H9 (cell line): ENCODE data around the gene HDAC7. TPM values are rescaled to one million over a fixed set of nuclear protein-coding genes. Genes with fewer than 3 reads are reported as not detected.

Source experiments
- DNase-seq: peaks from one replicate; pipeline ENCODE4 v3.0.0-alpha.2; 2017
- H2AFZ ChIP-seq: one replicate; pipeline ENCODE4 v1.6.1; 2013; ENCODE audit warnings: mild to moderate bottlenecking, low read length, control low read depth, moderate library complexity
- H2AK5ac ChIP-seq: 2 replicates; pipeline ENCODE4 v1.6.1; 2013; ENCODE audit warnings: low read length, control low read depth, mixed read lengths; ENCODE audit not compliant: insufficient read length
- H2BK120ac ChIP-seq: one replicate; pipeline ENCODE4 v1.6.1; 2013; ENCODE audit warnings: low read depth, mild to moderate bottlenecking, low read length, control low read depth, inconsistent platforms; ENCODE audit not compliant: poor library complexity, severe bottlenecking
- H2BK12ac ChIP-seq: 2 replicates; pipeline ENCODE4 v1.6.1; 2013; ENCODE audit warnings: low read length, control low read depth, mixed read lengths, low read depth; ENCODE audit not compliant: insufficient read length
- H2BK15ac ChIP-seq: 2 replicates; pipeline ENCODE4 v1.6.1; 2013; ENCODE audit warnings: low read depth, low read length, control low read depth
- H2BK20ac ChIP-seq: one replicate; pipeline ENCODE4 v1.6.1; 2013; ENCODE audit warnings: low read depth, mild to moderate bottlenecking, low read length, control low read depth, inconsistent platforms; ENCODE audit not compliant: poor library complexity, severe bottlenecking
- H2BK5ac ChIP-seq: 2 replicates; pipeline ENCODE4 v1.6.1; 2013; ENCODE audit warnings: low read length, control low read depth, mixed read lengths; ENCODE audit not compliant: insufficient read length
- H3K14ac ChIP-seq: 2 replicates; pipeline ENCODE4 v1.6.1; 2013; ENCODE audit warnings: low read length, control low read depth; ENCODE audit not compliant: insufficient read depth
- H3K18ac ChIP-seq: 2 replicates; pipeline ENCODE4 v1.6.1; 2013; ENCODE audit warnings: low read depth, mild to moderate bottlenecking, mixed read lengths, low read length, control low read depth; ENCODE audit not compliant: insufficient read length
- H3K23ac ChIP-seq: 2 replicates; pipeline ENCODE4 v1.6.1; 2013; ENCODE audit warnings: low read length, control low read depth, mixed read lengths, low read depth; ENCODE audit not compliant: insufficient read length
- H3K23me2 ChIP-seq: 2 replicates; pipeline ENCODE4 v1.6.1; 2013; ENCODE audit warnings: low read depth, mild to moderate bottlenecking, mixed read lengths, low read length, control low read depth; ENCODE audit not compliant: insufficient read length, poor library complexity, severe bottlenecking
- H3K27ac ChIP-seq: 2 replicates; pipeline ENCODE4 v1.5.1; 2013; ENCODE audit warnings: low read length, control low read depth, mixed read lengths, low read depth; ENCODE audit not compliant: insufficient read length
- H3K27me3 ChIP-seq: 2 replicates; pipeline ENCODE4 v1.6.1; 2013; ENCODE audit warnings: low read length, control low read depth, inconsistent platforms; ENCODE audit not compliant: insufficient read depth
- H3K4ac ChIP-seq: 2 replicates; pipeline ENCODE4 v1.6.1; 2013; ENCODE audit warnings: low read depth, mild to moderate bottlenecking, control low read depth, inconsistent platforms, low read length, moderate library complexity
- H3K4me1 ChIP-seq: 2 replicates; pipeline ENCODE4 v1.6.1; 2013; ENCODE audit warnings: low read length, control low read depth, inconsistent platforms; ENCODE audit not compliant: insufficient read depth
- H3K4me2 ChIP-seq: 2 replicates; pipeline ENCODE4 v1.6.1; 2013; ENCODE audit warnings: low read length, control low read depth, mixed read lengths; ENCODE audit not compliant: insufficient read length, insufficient read depth
- H3K56ac ChIP-seq: 2 replicates; pipeline ENCODE4 v1.6.1; 2013; ENCODE audit warnings: low read depth, mild to moderate bottlenecking, mixed read lengths, low read length, control low read depth; ENCODE audit not compliant: insufficient read length
- H3K79me1 ChIP-seq: 2 replicates; pipeline ENCODE4 v1.6.1; 2013; ENCODE audit warnings: low read depth, mild to moderate bottlenecking, moderate library complexity, low read length, control low read depth, inconsistent platforms; ENCODE audit not compliant: insufficient read depth, poor library complexity, severe bottlenecking
- H3K79me2 ChIP-seq: 2 replicates; pipeline ENCODE4 v1.6.1; 2013; ENCODE audit warnings: low read length, control low read depth, inconsistent platforms; ENCODE audit not compliant: insufficient read depth
- H3K9ac ChIP-seq: 2 replicates; pipeline ENCODE4 v1.6.1; 2013; ENCODE audit warnings: low read length, control low read depth, mixed read lengths; ENCODE audit not compliant: insufficient read length; ENCODE audit errors: extremely low read depth
- H3K9me3 ChIP-seq: one replicate; pipeline ENCODE4 v1.6.1; 2013; ENCODE audit warnings: low read depth, low read length, inconsistent platforms; ENCODE audit not compliant: control insufficient read depth
- H3T11ph ChIP-seq: one replicate; pipeline ENCODE4 v1.6.1; 2013; ENCODE audit warnings: mild to moderate bottlenecking, low read length, control low read depth, inconsistent platforms
- H4K20me1 ChIP-seq: one replicate; pipeline ENCODE4 v1.6.1; 2013; ENCODE audit not compliant: control insufficient read depth, insufficient read length, insufficient read depth
- H4K5ac ChIP-seq: 2 replicates; pipeline ENCODE4 v1.6.1; 2013; ENCODE audit warnings: low read depth, mild to moderate bottlenecking, mixed read lengths, low read length, control low read depth; ENCODE audit not compliant: insufficient read length
- H4K8ac ChIP-seq: replicated peaks from 2 replicates; pipeline ENCODE4 v1.6.1; 2013; ENCODE audit warnings: low read length, control low read depth, mixed read lengths, low read depth; ENCODE audit not compliant: insufficient read length
- H4K91ac ChIP-seq: 2 replicates; pipeline ENCODE4 v1.6.1; 2013; ENCODE audit warnings: low read depth, mild to moderate bottlenecking, moderate library complexity, mixed read lengths, low read length, control low read depth; ENCODE audit not compliant: insufficient read length
- H3K27ac Mint-ChIP-seq, 3 experiments: 2 replicates in 2 of 3; 3 replicates in 1 of 3; pipeline ENCODE4 v1.8.0; 2020 to 2021; ENCODE audit warnings: mixed read lengths in 3 of 3, mild to moderate bottlenecking in 1 of 3, moderate library complexity in 1 of 3
- H3K27me3 Mint-ChIP-seq: 2 replicates; pipeline ENCODE4 v1.8.0; 2021; ENCODE audit warnings: low read depth, mild to moderate bottlenecking, moderate library complexity, mixed read lengths
- H3K36me3 Mint-ChIP-seq, 3 experiments: 2 replicates in 2 of 3; 3 replicates in 1 of 3; pipeline ENCODE4 v1.8.0; 2020 to 2021; ENCODE audit warnings: low read depth in 3 of 3, mixed read lengths in 3 of 3; ENCODE audit not compliant: insufficient read depth in 1 of 3
- H3K4me1 Mint-ChIP-seq, 2 experiments: 2 replicates each; pipeline ENCODE4 v1.8.0; 2020; ENCODE audit warnings: mixed read lengths in 2 of 2
- H3K4me3 Mint-ChIP-seq, 2 experiments: 2 replicates in 1 of 2; 3 replicates in 1 of 2; pipeline ENCODE4 v1.8.0; 2020 to 2021; ENCODE audit warnings: mild to moderate bottlenecking in 2 of 2, mixed read lengths in 2 of 2, moderate library complexity in 1 of 2
- H3K9me3 Mint-ChIP-seq, 2 experiments: 2 replicates in 1 of 2; 3 replicates in 1 of 2; pipeline ENCODE4 v1.8.0; 2020; ENCODE audit warnings: mild to moderate bottlenecking in 2 of 2, mixed read lengths in 2 of 2, moderate library complexity in 1 of 2
- CTCF ChIP-seq: fragments of 200-600 bp; sonication (generic); conservative IDR thresholded peaks from 3 replicates; pipeline ENCODE4 v1.8.0; 2021; ENCODE audit warnings: antibody characterized with exemption, mild to moderate bottlenecking
- WGBS: extraction: QIAGEN DNeasy Blood & Tissue Kit; methylation state at CpG from one replicate; pipeline ENCODE4 v1.1.7; 2013; ENCODE audit warnings: missing lambda C conversion rate, low lambda C conversion rate, mixed read lengths; ENCODE audit not compliant: insufficient read length; ENCODE audit errors: extremely low coverage; 5-methylcytosine and 5-hydroxymethylcytosine counted together
- total RNA-seq: library from RNA; stranded (reverse); gene quantifications from 2 replicates; pipeline ENCODE4 v1.2.1, GENCODE V29; 2021

The HDAC7 gene
- total RNA-seq, 1 experiment from 2014 or later: 72.1 TPM

DNA sequence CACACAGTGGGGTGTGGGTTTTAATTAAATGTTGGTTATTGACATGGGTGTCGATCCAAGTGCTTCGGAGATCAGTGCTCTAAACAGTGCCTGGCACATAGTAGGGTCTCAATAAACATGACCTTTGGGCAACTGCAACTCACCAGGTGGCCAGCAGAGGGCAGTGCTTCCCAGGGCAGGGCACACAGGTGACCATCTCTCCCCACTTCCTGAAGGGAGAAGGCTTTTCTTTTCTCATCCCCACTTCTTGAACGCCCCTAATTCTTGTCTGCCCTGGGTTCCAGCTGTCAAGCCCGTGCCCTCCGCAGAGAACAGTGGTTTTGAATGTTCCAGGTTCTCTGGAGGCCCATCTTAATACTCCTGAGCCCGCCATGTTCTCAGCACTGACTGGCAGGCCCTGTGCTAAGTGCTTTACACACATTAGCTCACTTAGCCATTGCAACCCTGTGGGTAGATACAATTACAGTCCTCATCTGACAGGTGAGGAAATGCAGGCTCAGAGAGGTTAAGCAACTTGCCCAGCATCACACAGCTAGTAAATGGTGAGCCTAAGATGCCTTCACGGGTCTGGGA lies 77.4 kb downstream of the HDAC7 start:
- no peak overlapping the region for H3K4ac ChIP-seq
- H3K27ac Mint-ChIP-seq: no peak overlapping the region
- peaks cover 0 to 2% (median 0%) of the 10 kb centered on the region in 3 experiments; a peak in 2 of 7 replicates for H3K36me3 Mint-ChIP-seq
- H3K9me3 Mint-ChIP-seq: no peaks in the 10 kb centered on the region
- no peaks in the 10 kb centered on the region for H4K20me1 ChIP-seq
- no peak overlapping the region for H3K18ac ChIP-seq
- H3K79me2 ChIP-seq: no peaks in the 10 kb centered on the region
- H3K23me2 ChIP-seq: no peaks in the 10 kb centered on the region
- peaks cover 26 to 37% of the 10 kb centered on the region in 2 experiments for H3K4me1 Mint-ChIP-seq
- no peak overlapping the region for H3K14ac ChIP-seq
- H4K8ac ChIP-seq: no peak overlapping the region
- H3K9ac ChIP-seq: no peak overlapping the region
- H4K5ac ChIP-seq: no peak overlapping the region
- peaks cover 3% of the 10 kb centered on the region; the same call in 1 of the 2 replicates for H3K4me1 ChIP-seq
- H2BK15ac ChIP-seq: no peak overlapping the region
- no peak overlapping the region for H3K56ac ChIP-seq
- DNase-seq: peak; percentile 82
- H3K79me1 ChIP-seq: no peaks in the 10 kb centered on the region
- no peak overlapping the region for H2AFZ ChIP-seq
- H2AK5ac ChIP-seq: no peak overlapping the region
- no peak overlapping the region for H3K23ac ChIP-seq
- no CpG with 5 or more reads among the region's 7 CpGs for WGBS
- no peak overlapping the region for H2BK5ac ChIP-seq
- H3K9me3 ChIP-seq: no peaks in the 10 kb centered on the region
- H3K27me3 ChIP-seq: no peaks in the 10 kb centered on the region
- TF ChIP-seq CTCF: peak; percentile 98
- no peak overlapping the region for H3K4me2 ChIP-seq
- no peak overlapping the region for H3T11ph ChIP-seq
- H3K27ac ChIP-seq: no peak overlapping the region
- H3K27me3 Mint-ChIP-seq: peaks cover 7% of the 10 kb centered on the region
- H2BK12ac ChIP-seq: no peak overlapping the region
- no peak overlapping the region for H2BK120ac ChIP-seq
- no peak overlapping the region for H3K4me3 Mint-ChIP-seq
- no peak overlapping the region for H2BK20ac ChIP-seq
- H4K91ac ChIP-seq: no peak overlapping the region
